ENCODE results near the gene AGAP3. TPM values are rescaled to one million over a fixed set of nuclear protein-coding genes. Genes with fewer than 3 reads are reported as not detected.
A peak's percentile ranks its signal among the peaks of the same experiment; 100 is the strongest.

The AGAP3 gene
- total RNA-seq, 3 donors from 2014 or later (not counting 1 experiment from before 2014, with no cell fraction given), result 27.7 to 46.9 (median 42.8) TPM

DNA sequence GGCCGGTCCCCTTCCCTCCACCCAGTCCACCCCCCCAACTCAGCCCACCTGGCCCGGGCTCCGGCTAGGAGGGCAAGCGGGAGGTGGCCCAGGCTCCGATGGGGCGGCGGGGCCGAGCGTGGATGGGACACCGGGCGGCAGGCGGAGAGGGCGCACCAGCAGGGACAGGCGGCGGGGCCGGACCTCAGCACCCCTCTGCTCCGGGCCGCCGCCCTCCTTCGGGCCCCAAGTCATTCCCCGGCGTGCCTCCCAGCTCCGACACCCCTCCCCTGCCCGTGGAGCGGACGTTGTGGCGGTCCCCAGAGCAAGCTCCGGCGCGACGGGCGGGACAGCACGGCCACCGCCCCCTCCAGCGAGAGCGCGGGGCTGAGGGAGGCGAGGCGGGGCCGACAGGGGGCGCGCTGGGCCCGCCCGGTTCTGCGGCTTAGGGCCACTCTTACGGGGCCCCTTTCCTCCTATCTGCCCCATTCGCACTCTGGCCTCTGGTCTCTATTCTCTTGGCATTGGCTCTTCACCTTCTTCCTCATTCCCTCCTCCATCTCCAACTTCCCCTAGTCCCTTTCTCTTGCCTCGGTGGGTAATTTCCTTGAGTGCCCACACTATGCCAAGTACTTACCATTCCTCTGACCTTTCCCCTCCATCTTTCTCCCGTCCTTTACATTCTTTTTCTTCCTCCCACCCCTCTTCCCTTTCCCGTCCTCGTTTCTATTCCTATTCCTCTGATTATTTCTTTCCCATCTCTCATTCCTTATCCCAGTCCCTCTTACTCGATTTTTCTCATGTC is 81.9 kb downstream of the AGAP3 start:
- WGBS (ENCODE audit: insufficient coverage), result 2% methylated on average over 52 of the region's 52 CpGs
- H3K27me3 ChIP-seq (ENCODE audit: control insufficient read depth, insufficient read depth, low read length), result peaks cover 37% of the 10 kb centered on the region
- no peaks in the 10 kb centered on the region for H3K36me3 ChIP-seq (ENCODE audit: control insufficient read depth, insufficient read depth, low read length)
- Mint-ChIP-seq H3K9me3 (no peaks in the 10 kb centered on the region), H3K4me3 (peak overlapping the region; percentile 83), H3K36me3 (no peaks in the 10 kb centered on the region), H3K4me1 (peaks cover 10 to 18% of the 10 kb centered on the region in 2 donors), H3K27ac (peak overlapping the region in 1 of 2 donors; percentile 14), H3K27me3 (ENCODE audit: low read depth in 2 of 2) (peaks cover 38 to 47% of the 10 kb centered on the region in 2 donors)
- H3K9me3 ChIP-seq (ENCODE audit: control insufficient read depth, insufficient read depth, low read length), result no peaks in the 10 kb centered on the region
- no peak overlapping the region for H3K4me3 ChIP-seq (ENCODE audit: low read length)
- H3K27ac ChIP-seq (ENCODE audit: low read length), result no peak overlapping the region
- TF ChIP-seq, protein P1, sequence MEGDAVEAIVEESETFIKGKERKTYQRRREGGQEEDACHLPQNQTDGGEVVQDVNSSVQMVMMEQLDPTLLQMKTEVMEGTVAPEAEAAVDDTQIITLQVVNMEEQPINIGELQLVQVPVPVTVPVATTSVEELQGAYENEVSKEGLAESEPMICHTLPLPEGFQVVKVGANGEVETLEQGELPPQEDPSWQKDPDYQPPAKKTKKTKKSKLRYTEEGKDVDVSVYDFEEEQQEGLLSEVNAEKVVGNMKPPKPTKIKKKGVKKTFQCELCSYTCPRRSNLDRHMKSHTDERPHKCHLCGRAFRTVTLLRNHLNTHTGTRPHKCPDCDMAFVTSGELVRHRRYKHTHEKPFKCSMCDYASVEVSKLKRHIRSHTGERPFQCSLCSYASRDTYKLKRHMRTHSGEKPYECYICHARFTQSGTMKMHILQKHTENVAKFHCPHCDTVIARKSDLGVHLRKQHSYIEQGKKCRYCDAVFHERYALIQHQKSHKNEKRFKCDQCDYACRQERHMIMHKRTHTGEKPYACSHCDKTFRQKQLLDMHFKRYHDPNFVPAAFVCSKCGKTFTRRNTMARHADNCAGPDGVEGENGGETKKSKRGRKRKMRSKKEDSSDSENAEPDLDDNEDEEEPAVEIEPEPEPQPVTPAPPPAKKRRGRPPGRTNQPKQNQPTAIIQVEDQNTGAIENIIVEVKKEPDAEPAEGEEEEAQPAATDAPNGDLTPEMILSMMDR (IDR thresholded peaks at IDR 0.05), result peak; percentile 69
- peak; percentile 55 to 78 for DNase-seq
- intact Hi-C loops (cut with micrococcal nuclease), result no loop called here
- peaks cover 19% of the 10 kb centered on the region for H3K4me1 ChIP-seq (ENCODE audit: control insufficient read depth, insufficient read depth, low read length)
- ATAC-seq, result peak; percentile 69 to 78 (median 73)

DNA sequence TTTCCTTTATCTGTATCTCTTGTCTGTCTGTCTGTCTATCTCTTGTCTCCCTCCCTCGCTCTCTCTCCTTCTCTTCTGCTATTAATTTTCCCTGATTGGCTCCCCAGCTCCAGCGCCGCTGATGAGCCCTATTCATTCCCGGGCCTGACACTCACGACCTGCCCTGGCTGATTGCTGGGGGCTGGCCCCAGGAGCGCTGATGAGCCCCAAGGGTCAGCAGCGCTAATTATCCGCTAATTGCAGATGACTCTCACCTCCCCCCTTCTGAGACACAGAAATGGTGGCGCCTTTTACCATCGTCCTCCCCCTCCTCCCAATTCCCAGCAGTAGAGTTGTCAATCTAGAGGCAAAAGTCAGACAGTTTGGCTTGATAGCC is 82.5 kb downstream of the AGAP3 start:
- ATAC-seq (no peak), DNase-seq (no peak)
- peaks cover 19% of the 10 kb centered on the region for H3K4me1 ChIP-seq (ENCODE audit: control insufficient read depth, insufficient read depth, low read length)
- TF ChIP-seq, protein P1 (IDR thresholded peaks at IDR 0.05), result no peak
- Mint-ChIP-seq H3K9me3 (no peaks in the 10 kb centered on the region), H3K27me3 (ENCODE audit: low read depth in 2 of 2) (peaks cover 42 to 47% of the 10 kb centered on the region in 2 donors), H3K27ac (peak overlapping the region in 1 of 2 donors; percentile 14), H3K4me1 (peaks cover 10 to 20% of the 10 kb centered on the region in 2 donors), H3K36me3 (no peaks in the 10 kb centered on the region), H3K4me3 (peak overlapping the region; percentile 83)
- H3K36me3 ChIP-seq (ENCODE audit: control insufficient read depth, insufficient read depth, low read length), result no peaks in the 10 kb centered on the region
- no peak overlapping the region for H3K27ac ChIP-seq (ENCODE audit: low read length)
- peaks cover 34% of the 10 kb centered on the region for H3K27me3 ChIP-seq (ENCODE audit: control insufficient read depth, insufficient read depth, low read length)
- H3K4me3 ChIP-seq (ENCODE audit: low read length), result no peak overlapping the region
- whole genome bisulfite sequencing (ENCODE audit: insufficient coverage), result 42% methylated on average over 10 of the region's 10 CpGs
- intact Hi-C loops (cut with micrococcal nuclease), result no loop called here
- H3K9me3 ChIP-seq (ENCODE audit: control insufficient read depth, insufficient read depth, low read length), result no peaks in the 10 kb centered on the region

DNA sequence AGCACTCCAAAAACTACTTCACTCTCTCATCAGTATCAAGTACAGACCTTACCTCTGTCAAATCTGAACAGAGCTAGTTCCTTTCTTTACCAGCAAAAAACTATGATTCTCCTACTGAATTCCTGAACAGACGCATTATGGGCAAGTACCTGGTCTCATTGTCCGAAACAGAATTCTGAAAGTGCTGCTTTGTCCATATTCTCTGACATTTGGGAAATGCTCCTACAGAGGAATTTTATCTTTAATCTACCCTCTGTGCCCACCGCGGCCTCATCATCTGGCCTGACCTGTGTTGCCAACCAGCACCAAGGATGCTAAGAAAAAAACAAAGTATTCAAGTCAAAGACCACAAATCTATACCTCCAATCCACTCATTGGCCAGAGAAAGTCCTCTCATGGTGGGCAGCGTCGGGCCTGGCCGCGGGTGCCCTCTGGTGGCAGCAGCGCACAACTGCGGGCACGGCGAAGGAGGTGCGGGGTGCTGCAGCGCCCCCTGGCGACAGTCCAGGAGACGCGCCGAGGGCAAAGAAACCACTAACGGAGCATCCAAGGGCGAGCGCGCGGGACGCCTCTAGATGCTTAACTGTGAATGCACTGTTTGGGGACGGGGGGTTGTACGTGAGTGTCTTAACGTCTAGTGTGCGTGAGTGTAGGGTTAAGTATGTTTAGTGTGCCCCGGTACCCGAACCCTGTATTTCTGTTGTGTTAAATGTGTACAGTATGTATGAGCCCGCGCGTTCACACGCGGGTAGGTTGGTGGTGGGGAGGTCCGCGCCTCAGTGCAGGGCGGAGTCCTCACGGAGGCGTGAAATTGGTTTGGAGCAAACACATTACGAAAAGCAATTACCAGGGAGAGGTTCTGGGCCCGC is 86.2 kb downstream of the AGAP3 start:
- no peak overlapping the region for H3K27ac Mint-ChIP-seq
- peaks cover 10 to 20% of the 10 kb centered on the region in 2 donors for H3K4me1 Mint-ChIP-seq
- Histone ChIP-seq H3K36me3 (ENCODE audit: control insufficient read depth, insufficient read depth, low read length) (no peaks in the 10 kb centered on the region), H3K27ac (ENCODE audit: low read length) (no peak overlapping the region), H3K9me3 (ENCODE audit: control insufficient read depth, insufficient read depth, low read length) (no peaks in the 10 kb centered on the region), H3K4me1 (ENCODE audit: control insufficient read depth, insufficient read depth, low read length) (peaks cover 12% of the 10 kb centered on the region), H3K27me3 (ENCODE audit: control insufficient read depth, insufficient read depth, low read length) (peaks cover 9% of the 10 kb centered on the region), H3K4me3 (ENCODE audit: low read length) (no peak overlapping the region)
- TF ChIP-seq, protein P1 (IDR thresholded peaks at IDR 0.05), result peak; percentile 100
- no peak overlapping the region for H3K4me3 Mint-ChIP-seq
- ATAC-seq, result peak; percentile 91 to 96 (median 91)
- no peaks in the 10 kb centered on the region for H3K36me3 Mint-ChIP-seq
- no peaks in the 10 kb centered on the region for H3K9me3 Mint-ChIP-seq
- 25% methylated on average over 42 of the region's 42 CpGs for WGBS (ENCODE audit: insufficient coverage)
- intact Hi-C loops (cut with micrococcal nuclease), result loop anchor here (1.0 to 2.0 kb wide), 2 partner anchors 48 to 274 kb away; no protein-coding TSS in a partner anchor
- peak; percentile 81 to 91 for DNase-seq
- H3K27me3 Mint-ChIP-seq (ENCODE audit: low read depth in 2 of 2), result peaks cover 41 to 48% of the 10 kb centered on the region in 2 donors
